Heart left ventricle (tissue), 16 donors: ENCODE results near the gene DCUN1D5. TPM values are rescaled to one million over a fixed set of nuclear protein-coding genes. Genes with fewer than 3 reads are reported as not detected.

Experiments used
- ATAC-seq, 4 donors: fragments of 200-7000 bp; cut with Tn5 transposase; one replicate each; pipeline ENCODE4 v1.9.1; 2020 to 2022; ENCODE audit warnings: moderate library complexity in 4 of 4, mild to moderate bottlenecking in 3 of 4, moderate number of reproducible peaks in 1 of 4
- DNase-seq, 5 donors: peaks; one replicate each; pipeline ENCODE4 v3.0.0-alpha.2; 2020
- H3K27ac ChIP-seq, 12 donors: fragments of 200-600 bp; sonication (generic) in 4 of 12; one replicate each; pipeline versions ENCODE4 v1.5.0 to v1.8.0; 2016 to 2022; ENCODE audit warnings: mild to moderate bottlenecking in 2 of 12
- H3K27me3 ChIP-seq, 9 donors: fragments of 200-600 bp; sonication (generic) in 2 of 9; one replicate each; pipeline versions ENCODE4 v1.5.1 to v1.8.0; 2016 to 2022; ENCODE audit warnings: mild to moderate bottlenecking in 3 of 9
- H3K36me3 ChIP-seq, 9 donors: fragments of 200-600 bp; sonication (generic) in 2 of 9; one replicate each; pipeline versions ENCODE4 v1.5.0 to v1.8.0; 2018 to 2022; ENCODE audit warnings: mild to moderate bottlenecking in 2 of 9
- H3K4me1 ChIP-seq, 12 donors: fragments of 200-600 bp; sonication (generic) in 4 of 12; one replicate each; pipeline versions ENCODE4 v1.5.0 to v1.8.0; 2016 to 2022; ENCODE audit warnings: mild to moderate bottlenecking in 3 of 12
- H3K4me3 ChIP-seq, 12 donors: fragments of 200-600 bp; sonication (generic) in 4 of 12; one replicate each; pipeline versions ENCODE4 v1.5.0 to v1.8.0; 2017 to 2022; ENCODE audit warnings: mild to moderate bottlenecking in 9 of 12, moderate library complexity in 4 of 12
- H3K9me3 ChIP-seq, 12 donors: fragments of 200-600 bp; sonication (generic) in 4 of 12; one replicate each; pipeline versions ENCODE4 v1.5.0 to v1.8.0; 2016 to 2022; ENCODE audit warnings: mild to moderate bottlenecking in 1 of 12
- POLR2A ChIP-seq, 2 donors: fragments of 450-650 bp; IDR thresholded peaks; one replicate each; pipeline ENCODE4 v1.6.1; 2017; ENCODE audit warnings: antibody characterized with exemption in 2 of 2, mild to moderate bottlenecking in 2 of 2, moderate library complexity in 2 of 2
- WGBS, 4 donors: extraction: QIAGEN DNeasy Blood & Tissue Kit in 2 of 4; methylation state at CpG; one replicate each; pipeline versions ENCODE4 v1.1.5 to v1.1.7; 2013 to 2018; 5-methylcytosine and 5-hydroxymethylcytosine counted together
- intact Hi-C, 10 donors: fragments of 100-400 bp; cut with DNase I; formaldehyde crosslinking; loops; one replicate each; pipeline versions ENCODE4 v1.11.1 to v1.14.2; 2022
- polyA plus RNA-seq, 2 donors: library from polyadenylated mRNA; stranded (reverse); fragments of 200-250 nt; gene quantifications; one replicate each; pipeline ENCODE4 v1.2.3, GENCODE V29; 2013
- total RNA-seq, 9 donors: library from RNA; depleted of rRNA in 2 of 9; stranded (reverse); fragments of >200 nt in 2 of 9; fragmentation: NEBNext Ultra II Directional in 3 of 9; extraction: Animal tissue kit (Norgen Biotek cat#: 25700) in 3 of 9; gene quantifications; one replicate each; pipeline versions ENCODE4 v1.1.0 to v1.2.4, GENCODE V29; 2016 to 2023
- TF ChIP-seq, protein P1 (sequence below), 12 donors: fragments of 200-600 bp; sonication (generic) in 4 of 12; IDR thresholded peaks; one replicate each; pipeline versions ENCODE4 v1.5.0 to v1.8.0; 2018 to 2022; ENCODE audit warnings: antibody characterized with exemption in 12 of 12, mild to moderate bottlenecking in 5 of 12
- donor health status: ischemic (EF 13 %, LVEDD 7.1; RV severe dilation, severe dysfunction).
- donor health status: healthy with polysubstance abuse.
- donor health status: DM: no; HTN: yes; CAD: no.
- donor health status: DM: no; HTN: no; CAD: no.
- donor health status: ischemic (EF 25% LVEDD 6.9; RV normal size, moderate dysfunction).
- donor health status: ischemic (EF 25% LVEDD 5.7; RV mildly dilated, moderate dysfunction).
- donor health status: healthy.
- donor health status: DM: yes; HTN: yes; CAD: no.
- donor health status: ischemic (EF 35%, LVEDD 5.7; RV mildly dilated, moderate dysfunction).
- donor health status: nonischemic (EF 11% LVEDD 7.7; RV severe dilation, severe dysfunction).
- donor health status: DM: yes; HTN: yes; CAD: no.
- donor health status: PGD.
- donor health status: ischemic (EF 29% LVEDD 5.4; RV normal size, mild dysfunction).
- donor health status: nonischemic (EF 23%, LVEDD 6.1; RV moderate dilation, normal function).

The DCUN1D5 gene
- total and polyA plus RNA-seq, 11 donors = 11.9 to 51.6 (median 24.5) TPM

- intact Hi-C loops = no loop called here
- WGBS, 4 donors = 60 to 68% (median 64%) methylated on average over 2 of the region's 2 CpGs
- TF ChIP-seq POLR2A (IDR thresholded peaks at IDR 0.05) = no peak
- TF ChIP-seq, protein P1, sequence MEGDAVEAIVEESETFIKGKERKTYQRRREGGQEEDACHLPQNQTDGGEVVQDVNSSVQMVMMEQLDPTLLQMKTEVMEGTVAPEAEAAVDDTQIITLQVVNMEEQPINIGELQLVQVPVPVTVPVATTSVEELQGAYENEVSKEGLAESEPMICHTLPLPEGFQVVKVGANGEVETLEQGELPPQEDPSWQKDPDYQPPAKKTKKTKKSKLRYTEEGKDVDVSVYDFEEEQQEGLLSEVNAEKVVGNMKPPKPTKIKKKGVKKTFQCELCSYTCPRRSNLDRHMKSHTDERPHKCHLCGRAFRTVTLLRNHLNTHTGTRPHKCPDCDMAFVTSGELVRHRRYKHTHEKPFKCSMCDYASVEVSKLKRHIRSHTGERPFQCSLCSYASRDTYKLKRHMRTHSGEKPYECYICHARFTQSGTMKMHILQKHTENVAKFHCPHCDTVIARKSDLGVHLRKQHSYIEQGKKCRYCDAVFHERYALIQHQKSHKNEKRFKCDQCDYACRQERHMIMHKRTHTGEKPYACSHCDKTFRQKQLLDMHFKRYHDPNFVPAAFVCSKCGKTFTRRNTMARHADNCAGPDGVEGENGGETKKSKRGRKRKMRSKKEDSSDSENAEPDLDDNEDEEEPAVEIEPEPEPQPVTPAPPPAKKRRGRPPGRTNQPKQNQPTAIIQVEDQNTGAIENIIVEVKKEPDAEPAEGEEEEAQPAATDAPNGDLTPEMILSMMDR (IDR thresholded peaks at IDR 0.05) = no peak
Observed at GRCh38 chr11:103042161-103042560, 49.8 kb downstream of the DCUN1D5 start.

DNA sequence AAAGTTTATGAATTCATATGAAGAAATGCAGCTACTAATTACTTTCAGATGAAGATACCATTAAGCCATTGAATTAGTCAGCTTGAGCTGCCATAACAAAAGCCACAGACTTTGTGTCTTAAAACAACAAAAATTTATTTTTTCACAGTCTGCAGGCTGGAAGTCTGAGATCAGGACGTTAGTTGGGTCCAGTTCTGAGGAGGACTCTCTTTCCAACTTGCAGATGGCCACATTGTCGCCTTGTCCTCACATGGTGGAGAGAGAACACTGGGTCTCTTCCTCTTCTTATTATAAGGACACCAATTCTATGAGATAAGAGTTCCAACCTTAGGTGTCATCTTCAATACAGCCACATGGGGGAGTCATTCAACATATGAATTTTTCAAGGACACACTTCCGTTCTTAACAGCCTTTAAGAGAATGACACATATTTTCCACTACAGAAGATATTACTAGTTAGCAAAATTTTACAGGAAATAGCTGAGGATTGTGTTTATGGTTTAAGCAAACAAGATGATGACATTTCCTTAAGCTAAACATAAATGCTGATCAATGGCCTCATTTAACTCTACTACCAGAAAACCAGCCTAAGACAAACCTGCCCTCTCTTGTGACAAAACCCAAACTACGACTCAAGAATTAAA is 56.0 kb downstream of the DCUN1D5 start:
- 21 to 24% (median 23%) methylated on average over 4 of the region's 4 CpGs for WGBS, 4 donors
- peak in 3 of 4 donors; percentile 50 to 60 (median 58) for ATAC-seq
- intact Hi-C loops = no loop called here

More at GRCh38 chr11:103042161-103042560, 49.8 kb downstream of the DCUN1D5 start:
- ATAC-seq = no peak
- Histone ChIP-seq H3K4me1 (no peaks in the 10 kb centered on the region), H3K27ac (no peak overlapping the region), H3K4me3 (no peak overlapping the region), H3K36me3 (no peaks in the 10 kb centered on the region), H3K27me3 (peaks cover 0 to 5% (median 0%) of the 10 kb centered on the region in 9 donors), H3K9me3 (no peaks in the 10 kb centered on the region)
- DNase-seq = no peak

GRCh38 chr11:103035216-103035615 is 56.7 kb downstream of the DCUN1D5 start:
- ATAC-seq (no peak), DNase-seq (no peak)
- Histone ChIP-seq H3K4me3 (no peak overlapping the region), H3K4me1 (peaks cover 0 to 5% (median 0%) of the 10 kb centered on the region in 12 donors), H3K9me3 (no peaks in the 10 kb centered on the region), H3K27ac (no peak overlapping the region), H3K27me3 (no peaks in the 10 kb centered on the region), H3K36me3 (no peaks in the 10 kb centered on the region)
- no peak for TF ChIP-seq POLR2A (IDR thresholded peaks at IDR 0.05)
- TF ChIP-seq, protein P1 (IDR thresholded peaks at IDR 0.05) = no peak
- intact Hi-C loops = no loop called here

More for the DNA sequence above, 56.0 kb downstream of the DCUN1D5 start:
- Histone ChIP-seq H3K27ac (no peak overlapping the region), H3K27me3 (no peaks in the 10 kb centered on the region), H3K4me3 (no peak overlapping the region), H3K9me3 (no peaks in the 10 kb centered on the region), H3K4me1 (peaks cover 0 to 5% (median 0%) of the 10 kb centered on the region in 12 donors), H3K36me3 (no peaks in the 10 kb centered on the region)
- TF ChIP-seq, protein P1 (IDR thresholded peaks at IDR 0.05) = peak; percentile 40 to 69 (median 56)
- no peak for TF ChIP-seq POLR2A (IDR thresholded peaks at IDR 0.05)
- DNase-seq = peak in 2 of 5 donors; percentile 23 to 24

DNA sequence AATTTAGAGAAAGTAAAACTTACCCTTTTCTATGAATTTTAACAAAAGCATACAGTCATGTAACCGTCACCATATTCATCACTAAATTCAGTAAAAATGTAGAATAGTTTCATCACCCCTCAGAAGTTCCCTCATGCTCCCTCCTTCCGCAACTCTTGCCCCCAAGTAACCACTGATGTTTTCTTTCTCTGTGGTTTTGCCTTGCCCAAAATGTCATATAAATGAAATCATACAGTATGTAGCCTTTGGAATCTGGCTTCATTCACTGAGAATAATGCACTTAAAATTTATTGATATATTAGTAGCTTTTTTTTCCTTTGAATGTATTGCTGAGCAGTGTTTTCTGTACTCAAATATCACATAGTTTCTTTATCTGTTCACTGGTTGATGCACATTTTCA is 60.1 kb downstream of the DCUN1D5 start:
- ATAC-seq (no peak), DNase-seq (no peak)
- intact Hi-C loops = no loop called here
- Histone ChIP-seq H3K27me3 (no peaks in the 10 kb centered on the region), H3K27ac (no peak overlapping the region), H3K4me1 (peaks cover 0 to 5% (median 0%) of the 10 kb centered on the region in 12 donors), H3K36me3 (no peaks in the 10 kb centered on the region), H3K9me3 (no peaks in the 10 kb centered on the region), H3K4me3 (no peak overlapping the region)
- no peak for TF ChIP-seq POLR2A (IDR thresholded peaks at IDR 0.05)
- TF ChIP-seq, protein P1 (IDR thresholded peaks at IDR 0.05) = no peak
- WGBS, 4 donors = 82 to 89% (median 84%) methylated on average over 2 of the region's 2 CpGs
